H1 (cell line): ENCODE results near the gene CELF4. TPM values are rescaled to one million over a fixed set of nuclear protein-coding genes. Genes with fewer than 3 reads are reported as not detected.

ENCODE experiments used
- CHD7 ChIP-seq: fragments of 300-600 bp; sonication (generic); IDR thresholded peaks from 2 replicates; pipeline ENCODE4 v1.7.1; 2012; ENCODE audit warnings: low read length, moderate library complexity, mild to moderate bottlenecking, inconsistent platforms; ENCODE audit not compliant: insufficient replicate concordance
- HDAC2 ChIP-seq, 2 experiments: fragments of 300-600 bp in 1 of 2; sonication (generic) in 1 of 2; IDR thresholded peaks; 2 replicates each; pipeline ENCODE4 v1.6.1; 2011 to 2012; ENCODE audit warnings: low read depth in 2 of 2, low read length in 2 of 2, mild to moderate bottlenecking in 2 of 2, moderate library complexity in 2 of 2, borderline replicate concordance in 1 of 2, inconsistent platforms in 1 of 2
- KDM4A ChIP-seq: IDR thresholded peaks from one replicate; pipeline ENCODE4 v1.7.1; 2012; ENCODE audit warnings: low read depth, mild to moderate bottlenecking, moderate library complexity, low read length, inconsistent platforms; ENCODE audit not compliant: severe bottlenecking
- MAFK ChIP-seq: IDR thresholded peaks from 2 replicates; pipeline ENCODE4 v1.6.1; 2012; ENCODE audit warnings: low read depth, mild to moderate bottlenecking, improper control_type of control experiment, low read length
- NANOG ChIP-seq: IDR thresholded peaks from 2 replicates; pipeline ENCODE4 v1.6.1; 2011; ENCODE audit warnings: low read length, low read depth, mild to moderate bottlenecking, inconsistent platforms; ENCODE audit not compliant: insufficient read depth, poor library complexity, severe bottlenecking
- POLR2AphosphoS5 ChIP-seq: IDR thresholded peaks from 2 replicates; pipeline ENCODE4 v1.6.1; 2011; ENCODE audit warnings: low read depth, low read length
- RNF2 ChIP-seq: fragments of 200-900, 300-1000 bp; sonication (generic); IDR thresholded peaks from 2 replicates; pipeline ENCODE4 v1.7.1; 2016; ENCODE audit warnings: borderline replicate concordance, low read depth, mild to moderate bottlenecking, antibody characterized with exemption, low read length; ENCODE audit not compliant: poor library complexity, severe bottlenecking; ENCODE audit errors: missing control alignments
- USF2 ChIP-seq: IDR thresholded peaks from 2 replicates; pipeline ENCODE4 v1.6.1; 2011; ENCODE audit warnings: low read length, improper control_type of control experiment
- polyA plus RNA-seq, 7 experiments: library from polyadenylated mRNA; depleted of rRNA in 3 of 7; stranded (reverse) in 5 of 7; unstranded in 2 of 7; fragments of >200 nt in 5 of 7; fragments of 200-250 nt in 2 of 7; gene quantifications; 1 replicate in 5 of 7; 2 replicates in 1 of 7; 4 replicates in 1 of 7; pipeline versions ENCODE4 v1.2.1 to v1.2.3, GENCODE V29; 2011 to 2013; ENCODE audit warnings: missing spikeins in 2 of 7, mixed read lengths in 2 of 7
- total RNA-seq: library from RNA; stranded (reverse); fragmentation: NEBNext Ultra II Directional; extraction: Animal tissue kit (Norgen Biotek cat#: 25700); gene quantifications from 2 replicates; pipeline ENCODE4 v1.2.1, GENCODE V29; 2021

Gene CELF4
- total and polyA plus RNA-seq, 2 of the 8 experiments (the other 6 are each of a cell fraction or from before 2014, with no cell fraction given): 1.6 to 3.4 TPM

DNA sequence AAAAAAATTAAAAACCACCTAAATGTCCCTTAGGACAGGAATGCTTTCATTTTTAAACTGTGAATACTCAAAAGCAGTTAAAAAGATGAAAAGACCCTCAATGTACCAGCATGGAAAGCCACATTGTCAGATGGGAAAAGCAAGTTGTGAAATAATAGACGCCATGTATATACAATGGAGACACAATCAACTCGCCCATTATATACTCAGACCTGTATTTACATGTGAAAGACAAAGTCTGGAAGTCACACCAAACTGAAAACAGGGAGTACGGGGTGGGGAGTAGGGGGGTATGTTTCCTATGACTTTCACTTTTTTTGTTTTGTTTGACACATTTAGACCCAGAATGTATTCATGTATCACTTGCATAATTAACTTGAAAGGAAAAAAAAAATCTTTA lies 75.6 kb downstream of the CELF4 start (continued):
- no peak for TF ChIP-seq CHD7
- no peak for TF ChIP-seq HDAC2 (IDR thresholded peaks at IDR 0.05; ENCODE audit: borderline replicate concordance in 1 of 2, low read depth in 2 of 2, low read length in 2 of 2)
- no peak for TF ChIP-seq KDM4A
- no peak for TF ChIP-seq RNF2
- TF ChIP-seq USF2: no peak
- TF ChIP-seq MAFK: no peak
- TF ChIP-seq NANOG: peak; percentile 46
- no peak for TF ChIP-seq POLR2AphosphoS5
